Fibroblast of mammary gland (primary cell): ENCODE data around the gene ZBED4.

Experiments
- DNase-seq: peaks from one replicate; pipeline ENCODE4 v3.0.0-alpha.2; 2010; ENCODE audit warnings: low read depth
- H3K4me3 ChIP-seq: 2 replicates; pipeline ENCODE4 v1.5.1; 2011; ENCODE audit warnings: low read depth, mild to moderate bottlenecking, low read length, moderate library complexity; ENCODE audit not compliant: control insufficient read depth
- TF ChIP-seq, protein P1 (sequence below): conservative IDR thresholded peaks from 2 replicates; pipeline ENCODE4 v1.5.1; 2011; ENCODE audit warnings: low read depth, low read length, inconsistent platforms; ENCODE audit not compliant: control insufficient read depth, insufficient read depth

Gene ZBED4

GRCh38 chr22:49903322-49904039 lies 49.8 kb downstream of the ZBED4 start:
- TF ChIP-seq, protein P1, sequence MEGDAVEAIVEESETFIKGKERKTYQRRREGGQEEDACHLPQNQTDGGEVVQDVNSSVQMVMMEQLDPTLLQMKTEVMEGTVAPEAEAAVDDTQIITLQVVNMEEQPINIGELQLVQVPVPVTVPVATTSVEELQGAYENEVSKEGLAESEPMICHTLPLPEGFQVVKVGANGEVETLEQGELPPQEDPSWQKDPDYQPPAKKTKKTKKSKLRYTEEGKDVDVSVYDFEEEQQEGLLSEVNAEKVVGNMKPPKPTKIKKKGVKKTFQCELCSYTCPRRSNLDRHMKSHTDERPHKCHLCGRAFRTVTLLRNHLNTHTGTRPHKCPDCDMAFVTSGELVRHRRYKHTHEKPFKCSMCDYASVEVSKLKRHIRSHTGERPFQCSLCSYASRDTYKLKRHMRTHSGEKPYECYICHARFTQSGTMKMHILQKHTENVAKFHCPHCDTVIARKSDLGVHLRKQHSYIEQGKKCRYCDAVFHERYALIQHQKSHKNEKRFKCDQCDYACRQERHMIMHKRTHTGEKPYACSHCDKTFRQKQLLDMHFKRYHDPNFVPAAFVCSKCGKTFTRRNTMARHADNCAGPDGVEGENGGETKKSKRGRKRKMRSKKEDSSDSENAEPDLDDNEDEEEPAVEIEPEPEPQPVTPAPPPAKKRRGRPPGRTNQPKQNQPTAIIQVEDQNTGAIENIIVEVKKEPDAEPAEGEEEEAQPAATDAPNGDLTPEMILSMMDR: no peak
- DNase-seq: no peak
- no peak overlapping the region for H3K4me3 ChIP-seq

DNA sequence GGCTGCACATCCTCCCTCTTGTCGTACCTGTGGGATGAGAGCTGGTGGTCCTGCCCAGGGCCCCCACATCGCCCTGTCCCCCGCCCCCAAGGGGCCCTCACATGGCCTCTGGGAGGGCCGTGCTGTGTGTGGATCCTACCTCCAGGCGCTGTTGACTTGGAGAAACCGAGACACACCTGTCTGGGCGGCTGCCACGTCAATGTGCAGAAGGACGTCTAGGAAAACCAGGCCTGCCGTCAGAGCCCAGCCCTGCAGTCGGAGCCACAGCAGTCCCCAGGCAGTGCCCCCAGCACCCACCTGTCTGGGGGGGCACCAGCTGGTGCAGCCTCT lies 50.4 kb downstream of the ZBED4 start:
- H3K4me3 ChIP-seq: no peak overlapping the region
- no peak for DNase-seq
- TF ChIP-seq, protein P1: no peak

DNA sequence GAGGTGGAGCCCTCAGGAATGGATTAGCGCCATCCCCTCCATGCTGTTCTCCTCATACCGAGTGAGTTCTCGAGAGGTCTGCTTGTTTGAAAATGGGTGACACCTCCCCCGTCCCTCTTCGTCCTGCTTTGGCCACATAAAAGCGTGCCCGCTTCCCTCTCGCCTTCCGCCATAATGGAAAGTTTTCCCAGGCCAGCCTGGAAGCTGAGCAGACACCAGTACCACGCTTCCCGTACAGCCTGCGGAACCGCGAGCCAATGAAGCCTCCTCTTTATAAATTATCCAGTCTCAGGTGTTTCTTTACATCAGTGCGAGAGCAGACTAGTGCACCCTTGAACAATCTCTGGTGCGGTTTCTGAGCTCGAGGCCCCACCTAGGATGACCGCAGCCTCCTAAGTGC lies 51.8 kb downstream of the ZBED4 start:
- no peak for DNase-seq
- TF ChIP-seq, protein P1: no peak
- H3K4me3 ChIP-seq: no peak overlapping the region

GRCh38 chr22:49906071-49906798 lies 52.6 kb downstream of the ZBED4 start:
- DNase-seq: no peak
- no peak overlapping the region for H3K4me3 ChIP-seq
- TF ChIP-seq, protein P1: no peak

DNA sequence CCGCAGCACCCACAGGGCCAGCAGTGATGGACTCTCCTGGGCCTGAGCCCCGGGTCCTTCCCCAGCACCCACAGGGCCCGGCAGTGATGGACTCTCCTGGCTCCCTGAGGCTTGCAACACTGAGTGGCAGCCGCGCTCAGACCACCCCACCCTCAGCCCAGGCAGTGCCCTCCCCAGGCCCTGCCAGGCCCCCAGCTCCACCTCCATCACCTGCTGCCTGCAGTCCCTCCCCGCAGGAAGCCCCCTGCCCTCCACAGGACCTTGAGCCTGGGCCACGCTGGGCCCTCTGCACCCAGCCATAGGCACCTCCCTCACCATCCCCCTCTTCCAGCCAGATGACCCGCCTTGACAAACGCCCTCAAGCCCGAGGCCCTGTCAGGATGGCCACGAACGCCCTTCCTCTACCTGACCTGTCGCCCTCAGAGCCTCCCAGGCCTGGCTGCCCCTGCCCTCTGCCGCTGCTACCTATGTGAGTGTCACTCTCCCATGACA lies 53.2 kb downstream of the ZBED4 start:
- H3K4me3 ChIP-seq: no peak overlapping the region
- DNase-seq: no peak
- TF ChIP-seq, protein P1: no peak

DNA sequence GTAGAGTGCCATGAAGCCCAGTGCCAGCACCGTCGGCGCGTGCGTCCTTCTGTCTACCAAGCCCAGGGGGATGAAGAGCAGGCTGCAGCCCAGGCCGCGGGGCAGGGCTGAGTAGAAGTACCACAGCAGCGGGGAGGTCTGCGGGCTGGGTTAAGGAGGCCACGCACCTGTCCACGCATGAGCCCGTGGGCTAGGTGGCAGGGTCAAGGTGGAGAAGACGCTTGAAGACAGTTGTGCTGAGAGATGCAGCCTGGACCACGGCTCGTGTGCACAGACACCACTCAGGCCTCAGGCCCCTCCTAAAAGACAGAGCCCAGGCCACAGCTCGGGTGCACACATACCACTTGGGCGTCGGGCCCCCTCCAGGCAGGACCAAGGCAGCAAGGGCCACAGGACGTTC lies 54.2 kb downstream of the ZBED4 start:
- TF ChIP-seq, protein P1: no peak
- DNase-seq: no peak
- no peak overlapping the region for H3K4me3 ChIP-seq
